Activated naive CD8-positive, alpha-beta T cell treated with anti-CD3 and anti-CD28 coated beads, Interleukin-2, amount 50 U/mL, for 16 hours (primary cell): ENCODE measurements around the gene CD207.
"Not testable (repeated sequence)": the region's sequence is repeated elsewhere in the genome, so short reads cannot be mapped to it uniquely, and the experiment has no call there.

ENCODE experiments used
- DNase-seq: peaks from one replicate; pipeline ENCODE4 v3.0.0-alpha.2; 2020; ENCODE audit warnings: low read depth, low spot score

CD207 gene

GRCh38 chr2:70828914-70829824 lies 6.4 kb downstream of the CD207 start:
- DNase-seq = no peak

DNA sequence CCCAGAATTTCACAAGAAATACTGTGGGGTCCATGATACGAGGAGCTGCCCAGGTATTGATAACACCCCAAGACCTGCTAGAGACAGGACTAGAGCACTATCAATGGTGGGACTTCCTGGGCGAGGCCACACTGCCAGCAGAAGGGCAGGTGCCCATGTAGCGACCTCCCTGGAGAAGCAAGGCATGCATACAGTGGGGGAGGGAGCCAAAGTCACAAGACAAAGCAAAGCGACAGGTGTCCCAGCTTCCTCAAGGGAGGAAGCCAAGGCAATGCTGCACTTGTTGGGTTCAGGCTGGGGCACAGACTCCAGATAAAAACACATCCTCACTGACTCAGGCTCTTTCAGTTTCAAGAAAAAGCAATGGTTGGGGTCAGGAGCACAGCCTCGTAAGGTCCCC lies 7.5 kb downstream of the CD207 start:
- no peak for DNase-seq

DNA sequence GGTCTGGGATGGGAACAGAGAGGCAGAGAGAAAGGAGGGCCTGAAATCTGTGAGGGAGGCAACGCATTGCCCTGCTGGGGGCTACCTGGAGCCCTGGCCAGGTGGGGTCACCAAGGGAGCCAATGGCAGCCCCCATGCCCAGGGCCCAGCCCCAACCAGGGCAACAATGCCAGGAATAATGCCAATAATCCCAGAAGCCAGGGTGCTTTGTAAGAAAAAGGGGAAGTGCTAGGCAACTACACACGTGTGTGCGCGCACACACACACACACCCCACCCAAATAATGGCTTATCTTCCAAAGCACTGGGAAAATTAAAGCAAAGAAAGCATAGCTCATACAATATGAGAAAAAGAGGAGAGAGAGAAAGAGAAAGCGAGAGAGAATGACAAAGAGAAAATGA lies 8.2 kb downstream of the CD207 start:
- DNase-seq = no peak

- no peak for DNase-seq
Measured at GRCh38 chr2:70826696-70827350, 8.8 kb downstream of the CD207 start.

DNA sequence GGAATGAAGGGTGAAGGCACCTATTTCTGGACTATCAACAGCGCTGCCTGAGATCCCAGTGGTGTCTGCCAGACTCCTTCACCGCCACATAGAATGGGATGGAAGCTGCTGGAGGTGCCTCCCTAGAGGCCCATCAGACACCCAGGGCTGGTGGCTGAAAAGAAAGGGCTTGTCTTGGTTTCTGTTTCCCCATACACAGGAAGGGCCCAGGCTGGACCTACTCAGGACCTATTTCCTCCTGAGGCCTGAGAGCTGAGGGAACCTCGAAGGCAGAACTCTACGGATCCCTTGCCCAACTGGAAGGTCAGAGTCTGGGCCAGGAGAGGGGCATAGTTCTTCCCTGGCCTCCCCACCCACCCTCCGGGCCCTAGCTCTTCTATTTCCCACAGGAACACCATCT lies 12.4 kb downstream of the CD207 start:
- DNase-seq = no peak

DNA sequence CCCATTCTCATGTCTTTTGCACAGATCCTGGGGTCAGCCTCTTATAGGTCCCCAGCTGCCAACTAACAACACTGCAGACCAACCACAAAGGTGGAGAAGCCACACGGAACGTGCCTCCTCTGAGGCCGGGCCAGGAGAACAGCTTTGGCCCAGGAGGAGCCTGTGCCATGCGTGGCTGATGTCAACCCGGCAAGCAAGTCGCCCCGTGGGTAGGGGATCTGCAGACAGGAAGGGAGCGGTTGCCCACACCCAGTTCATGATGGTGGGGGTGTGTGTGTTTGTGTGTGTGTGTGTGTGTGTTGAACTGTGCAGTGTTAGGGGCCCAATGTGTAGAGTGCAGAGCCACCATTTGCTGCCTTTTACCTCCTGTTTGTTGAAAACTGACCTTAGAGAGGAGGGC lies 12.8 kb downstream of the CD207 start:
- DNase-seq = no peak

- no peak for DNase-seq
Measured at GRCh38 chr2:70820499-70820898, 15.1 kb downstream of the CD207 start, which contains the start of gene CLEC4F. CLEC4F (minus strand) TSS chr2:70820599; CDS start chr2:70820523, 76 bp downstream.

GRCh38 chr2:70817284-70817954 lies 18.2 kb downstream of the CD207 start:
- no peak for DNase-seq

GRCh38 chr2:70816726-70817125 lies 18.9 kb downstream of the CD207 start:
- DNase-seq = no peak

GRCh38 chr2:70808983-70809958 lies 26.3 kb downstream of the CD207 start:
- no peak for DNase-seq

GRCh38 chr2:70807828-70808118 lies 27.8 kb downstream of the CD207 start:
- no peak for DNase-seq

GRCh38 chr2:70807102-70807827 lies 28.4 kb downstream of the CD207 start:
- no peak for DNase-seq

- no peak for DNase-seq
Measured at GRCh38 chr2:70806620-70807019, 29.0 kb downstream of the CD207 start.

- DNase-seq = no peak
Measured at GRCh38 chr2:70806013-70806412, 29.6 kb downstream of the CD207 start.

DNA sequence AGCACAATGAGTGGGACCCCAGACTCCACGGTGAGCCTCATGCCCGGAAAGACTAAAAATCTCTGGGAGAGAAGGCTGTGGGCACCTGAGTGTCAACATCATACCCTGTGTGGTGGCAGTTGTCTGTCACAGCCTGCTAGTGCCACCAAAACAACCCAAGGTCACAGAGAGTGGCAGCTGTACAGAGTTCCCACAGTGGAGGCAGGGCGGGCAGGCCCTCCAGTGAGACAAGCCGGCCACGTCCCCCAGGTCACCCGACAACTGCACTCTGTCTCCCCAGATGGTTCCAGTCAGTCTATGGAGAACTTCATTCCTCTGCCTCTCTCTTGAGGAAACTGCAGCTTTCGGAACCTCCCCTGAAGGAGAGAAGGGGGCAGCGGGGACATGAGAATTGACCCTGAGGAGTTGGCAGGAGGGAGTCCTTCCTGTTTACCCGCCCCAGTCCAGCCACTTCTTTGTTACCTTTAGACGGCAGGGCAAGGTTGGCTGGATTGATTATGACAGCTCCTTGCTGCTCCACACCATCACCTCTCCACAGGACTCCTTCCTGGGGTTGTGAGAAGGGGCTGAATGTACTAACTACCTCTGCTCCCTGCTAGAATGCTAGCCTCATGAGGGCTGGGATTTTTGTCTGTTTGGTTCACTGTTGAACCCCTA lies 33.9 kb downstream of the CD207 start:
- DNase-seq = no peak

- DNase-seq = no peak
Measured at GRCh38 chr2:70799706-70800105, 35.9 kb downstream of the CD207 start.

DNA sequence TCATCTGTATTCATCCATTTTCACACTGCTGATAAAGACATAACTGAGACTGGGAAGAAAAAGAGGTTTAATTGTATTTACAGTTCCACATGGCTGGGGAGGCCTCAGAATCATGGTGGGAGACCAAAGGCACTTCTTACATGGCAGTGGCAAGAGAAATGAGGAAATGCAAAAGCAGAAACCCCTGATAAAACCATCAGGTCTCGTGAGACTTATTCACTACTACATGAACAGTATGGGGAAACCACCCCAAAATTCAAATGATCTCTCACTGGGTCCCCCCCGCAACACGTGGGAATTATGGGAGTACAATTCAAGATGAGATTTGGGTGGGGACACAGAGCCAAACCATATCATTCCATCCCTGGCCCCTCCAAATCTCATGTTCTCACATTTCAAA lies 37.6 kb downstream of the CD207 start:
- not testable (repeated sequence) for DNase-seq

GRCh38 chr2:70797506-70797905 lies 38.1 kb downstream of the CD207 start:
- no peak for DNase-seq

DNA sequence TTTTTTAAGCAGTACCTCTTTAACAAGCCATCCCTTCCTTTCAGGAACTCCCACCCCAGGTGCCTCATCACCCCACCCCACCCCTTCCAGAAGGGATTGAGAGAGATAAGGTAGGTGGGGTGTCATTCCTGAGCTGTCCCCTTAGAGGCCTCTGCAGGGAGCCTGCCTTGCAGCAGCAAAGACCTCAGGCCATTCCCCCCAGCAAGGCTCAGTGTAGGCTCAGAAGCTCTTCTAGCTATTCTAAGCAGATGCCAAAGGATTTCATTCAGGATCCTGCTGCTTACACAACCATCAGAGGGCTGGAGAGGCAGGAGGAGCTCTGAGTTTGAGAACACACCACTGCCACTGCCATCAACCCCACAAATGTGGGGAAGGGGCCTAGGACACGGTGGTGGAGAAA lies 39.4 kb downstream of the CD207 start:
- DNase-seq = no peak
